ENCODE measurements around the gene PLCZ1.

PLCZ1 gene

GRCh38 chr12:18643681-18644080 lies 94.1 kb downstream of the PLCZ1 start:
- no peak for TF ChIP-seq CTCF (IDR thresholded peaks at IDR 0.05; ENCODE audit: insufficient read depth, low read depth, low read length, missing control alignments)

GRCh38 chr12:18640321-18640955 lies 97.4 kb downstream of the PLCZ1 start:
- DNase-seq (ENCODE audit: low read depth): no peak
- no peak for TF ChIP-seq CTCF (IDR thresholded peaks at IDR 0.05; ENCODE audit: insufficient read depth, low read depth, low read length, missing control alignments)
- no peak overlapping the region for H3K4me3 ChIP-seq (ENCODE audit: low read depth, low read length)

More at GRCh38 chr12:18643681-18644080, 94.1 kb downstream of the PLCZ1 start:
- no peak overlapping the region for H3K4me3 ChIP-seq (ENCODE audit: low read depth, low read length)
- DNase-seq (ENCODE audit: low read depth): no peak

- no peak overlapping the region for H3K4me3 ChIP-seq (ENCODE audit: low read depth, low read length)
- no peak for DNase-seq (ENCODE audit: low read depth)
- no peak for TF ChIP-seq CTCF (IDR thresholded peaks at IDR 0.05; ENCODE audit: insufficient read depth, low read depth, low read length, missing control alignments)
These were observed 103.4 kb downstream of the PLCZ1 start for GRCh38 chr12:18634382-18634781.
